Skin epidermis (tissue), 12 donors: Measurements from ENCODE around the gene EME1.

Experiments used
- H3K27ac ChIP-seq, 21 experiments: fragments of 200-600 bp; sonication (generic) in 11 of 21; one replicate each; pipeline ENCODE4 v1.5.0; 2020; ENCODE audit warnings: mild to moderate bottlenecking in 3 of 21, inconsistent platforms in 2 of 21, moderate library complexity in 2 of 21
- H3K4me3 ChIP-seq, 7 experiments: fragments of 200-600 bp; sonication (generic) in 2 of 7; one replicate each; pipeline ENCODE4 v1.5.0; 2020; ENCODE audit warnings: inconsistent platforms in 2 of 7, mild to moderate bottlenecking in 2 of 7, moderate library complexity in 1 of 7

Gene EME1

GRCh38 chr17:50361561-50362480 is 11.2 kb upstream of the EME1 start:
- no peak overlapping the region for H3K4me3 ChIP-seq
- peak overlapping the region in 2 of 21 experiments; percentile 21 to 40 for H3K27ac ChIP-seq

- Histone ChIP-seq H3K27ac (peak overlapping the region in 1 of 21 experiments; percentile 21), H3K4me3 (no peak overlapping the region)
Measured at GRCh38 chr17:50362661-50363060, 10.4 kb upstream of the EME1 start.

- Histone ChIP-seq H3K27ac (no peak overlapping the region), H3K4me3 (no peak overlapping the region)
Measured at GRCh38 chr17:50363217-50364060, 9.6 kb upstream of the EME1 start.

GRCh38 chr17:50364061-50364458 is 9.0 kb upstream of the EME1 start:
- no peak overlapping the region for H3K4me3 ChIP-seq
- H3K27ac ChIP-seq, result no peak overlapping the region

- no peak overlapping the region for H3K4me3 ChIP-seq
- H3K27ac ChIP-seq, result no peak overlapping the region
Measured at GRCh38 chr17:50364715-50365114, 8.3 kb upstream of the EME1 start.

- no peak overlapping the region for H3K4me3 ChIP-seq
- H3K27ac ChIP-seq, result no peak overlapping the region
Measured at GRCh38 chr17:50365165-50365564, 7.9 kb upstream of the EME1 start.

- Histone ChIP-seq H3K27ac (no peak overlapping the region), H3K4me3 (no peak overlapping the region)
Measured at GRCh38 chr17:50365649-50366393, 7.2 kb upstream of the EME1 start.

- Histone ChIP-seq H3K4me3 (no peak overlapping the region), H3K27ac (no peak overlapping the region)
Measured at GRCh38 chr17:50367401-50367800, 5.6 kb upstream of the EME1 start.

- Histone ChIP-seq H3K27ac (no peak overlapping the region), H3K4me3 (no peak overlapping the region)
Measured at GRCh38 chr17:50370052-50370451, 3.0 kb upstream of the EME1 start.

- Histone ChIP-seq H3K4me3 (peak overlapping the region in 2 of 7 experiments; percentile 62 to 83), H3K27ac (peak overlapping the region in 3 of 21 experiments; percentile 3 to 98 (median 92))
Measured at GRCh38 chr17:50371526-50371925, 1.5 kb upstream of the EME1 start.

- H3K4me3 ChIP-seq, result peak overlapping the region; percentile 46 to 83 (median 63)
- peak overlapping the region in 20 of 21 experiments; percentile 81 to 99 (median 94) for H3K27ac ChIP-seq
Measured at GRCh38 chr17:50372222-50372757, 739 bp upstream of the EME1 start.

GRCh38 chr17:50373705-50374104 is 676 bp downstream of the EME1 start:
- Histone ChIP-seq H3K27ac (no peak overlapping the region), H3K4me3 (peak overlapping the region in 2 of 7 experiments; percentile 62 to 83)

GRCh38 chr17:50375858-50376538 is 3.0 kb downstream of the EME1 start:
- H3K27ac ChIP-seq, result no peak overlapping the region

GRCh38 chr17:50379351-50380132 is 6.5 kb downstream of the EME1 start:
- Histone ChIP-seq H3K4me3 (no peak overlapping the region), H3K27ac (no peak overlapping the region)

More at GRCh38 chr17:50375858-50376538, 3.0 kb downstream of the EME1 start:
- H3K4me3 ChIP-seq, result no peak overlapping the region

GRCh38 chr17:50380369-50381259 is 7.6 kb downstream of the EME1 start:
- H3K27ac ChIP-seq, result no peak overlapping the region
- H3K4me3 ChIP-seq, result no peak overlapping the region

- Histone ChIP-seq H3K27ac (no peak overlapping the region), H3K4me3 (no peak overlapping the region)
Measured at GRCh38 chr17:50381260-50381815, 8.3 kb downstream of the EME1 start.

GRCh38 chr17:50381920-50382319 is 8.9 kb downstream of the EME1 start:
- no peak overlapping the region for H3K4me3 ChIP-seq
- H3K27ac ChIP-seq, result no peak overlapping the region
